GM10266 (cell line): Measurements from ENCODE around the gene TACC3.

Experiments used
- DNase-seq: peaks from one replicate; pipeline ENCODE4 v3.0.0; 2012; ENCODE audit errors: extremely low spot score
- TF ChIP-seq, protein P1 (sequence below): IDR thresholded peaks from 2 replicates; pipeline ENCODE4 v1.5.1; 2012; ENCODE audit warnings: mild to moderate bottlenecking, low read depth; ENCODE audit not compliant: control insufficient read depth, insufficient read depth; ENCODE audit errors: missing control alignments

Gene TACC3

DNA sequence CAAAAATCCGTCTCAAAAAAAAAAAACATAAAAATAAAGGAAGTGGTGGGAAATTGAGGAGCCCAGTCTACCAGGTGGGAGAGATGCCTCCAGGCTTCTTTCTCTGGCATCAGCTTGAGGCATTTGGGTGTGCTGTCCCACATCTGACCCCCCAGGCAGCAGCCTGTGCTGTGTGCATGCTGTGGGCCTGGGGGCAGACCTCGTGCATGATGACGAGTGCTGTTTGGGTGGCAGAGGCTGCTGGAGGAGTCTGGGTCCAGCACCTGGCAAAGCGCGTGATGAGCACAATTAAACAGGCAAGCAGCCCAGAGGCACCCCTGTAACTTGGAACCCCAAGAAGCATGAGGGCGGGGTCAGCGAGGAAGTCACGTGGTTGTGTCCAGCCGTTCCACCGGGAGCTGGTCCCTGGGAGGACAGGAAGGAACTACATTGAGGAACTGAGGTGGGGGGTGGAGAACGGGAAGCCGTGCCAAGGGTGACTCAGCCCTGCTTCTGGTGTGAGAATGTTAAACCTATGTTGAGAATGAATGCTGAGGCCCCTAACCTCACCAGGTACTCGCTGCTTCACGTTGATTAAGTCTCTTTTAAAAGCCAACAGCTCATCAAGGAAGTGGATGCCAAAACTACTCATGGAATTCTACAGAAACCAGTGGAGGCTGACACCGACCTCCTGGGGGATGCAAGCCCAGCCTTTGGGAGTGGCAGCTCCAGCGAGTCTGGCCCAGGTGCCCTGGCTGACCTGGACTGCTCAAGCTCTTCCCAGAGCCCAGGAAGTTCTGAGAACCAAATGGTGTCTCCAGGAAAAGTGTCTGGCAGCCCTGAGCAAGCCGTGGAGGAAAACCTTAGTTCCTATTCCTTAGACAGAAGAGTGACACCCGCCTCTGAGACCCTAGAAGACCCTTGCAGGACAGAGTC, 6.1 kb downstream of the TACC3 start:
- no peak for DNase-seq
- TF ChIP-seq, protein P1, sequence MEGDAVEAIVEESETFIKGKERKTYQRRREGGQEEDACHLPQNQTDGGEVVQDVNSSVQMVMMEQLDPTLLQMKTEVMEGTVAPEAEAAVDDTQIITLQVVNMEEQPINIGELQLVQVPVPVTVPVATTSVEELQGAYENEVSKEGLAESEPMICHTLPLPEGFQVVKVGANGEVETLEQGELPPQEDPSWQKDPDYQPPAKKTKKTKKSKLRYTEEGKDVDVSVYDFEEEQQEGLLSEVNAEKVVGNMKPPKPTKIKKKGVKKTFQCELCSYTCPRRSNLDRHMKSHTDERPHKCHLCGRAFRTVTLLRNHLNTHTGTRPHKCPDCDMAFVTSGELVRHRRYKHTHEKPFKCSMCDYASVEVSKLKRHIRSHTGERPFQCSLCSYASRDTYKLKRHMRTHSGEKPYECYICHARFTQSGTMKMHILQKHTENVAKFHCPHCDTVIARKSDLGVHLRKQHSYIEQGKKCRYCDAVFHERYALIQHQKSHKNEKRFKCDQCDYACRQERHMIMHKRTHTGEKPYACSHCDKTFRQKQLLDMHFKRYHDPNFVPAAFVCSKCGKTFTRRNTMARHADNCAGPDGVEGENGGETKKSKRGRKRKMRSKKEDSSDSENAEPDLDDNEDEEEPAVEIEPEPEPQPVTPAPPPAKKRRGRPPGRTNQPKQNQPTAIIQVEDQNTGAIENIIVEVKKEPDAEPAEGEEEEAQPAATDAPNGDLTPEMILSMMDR: no peak

DNA sequence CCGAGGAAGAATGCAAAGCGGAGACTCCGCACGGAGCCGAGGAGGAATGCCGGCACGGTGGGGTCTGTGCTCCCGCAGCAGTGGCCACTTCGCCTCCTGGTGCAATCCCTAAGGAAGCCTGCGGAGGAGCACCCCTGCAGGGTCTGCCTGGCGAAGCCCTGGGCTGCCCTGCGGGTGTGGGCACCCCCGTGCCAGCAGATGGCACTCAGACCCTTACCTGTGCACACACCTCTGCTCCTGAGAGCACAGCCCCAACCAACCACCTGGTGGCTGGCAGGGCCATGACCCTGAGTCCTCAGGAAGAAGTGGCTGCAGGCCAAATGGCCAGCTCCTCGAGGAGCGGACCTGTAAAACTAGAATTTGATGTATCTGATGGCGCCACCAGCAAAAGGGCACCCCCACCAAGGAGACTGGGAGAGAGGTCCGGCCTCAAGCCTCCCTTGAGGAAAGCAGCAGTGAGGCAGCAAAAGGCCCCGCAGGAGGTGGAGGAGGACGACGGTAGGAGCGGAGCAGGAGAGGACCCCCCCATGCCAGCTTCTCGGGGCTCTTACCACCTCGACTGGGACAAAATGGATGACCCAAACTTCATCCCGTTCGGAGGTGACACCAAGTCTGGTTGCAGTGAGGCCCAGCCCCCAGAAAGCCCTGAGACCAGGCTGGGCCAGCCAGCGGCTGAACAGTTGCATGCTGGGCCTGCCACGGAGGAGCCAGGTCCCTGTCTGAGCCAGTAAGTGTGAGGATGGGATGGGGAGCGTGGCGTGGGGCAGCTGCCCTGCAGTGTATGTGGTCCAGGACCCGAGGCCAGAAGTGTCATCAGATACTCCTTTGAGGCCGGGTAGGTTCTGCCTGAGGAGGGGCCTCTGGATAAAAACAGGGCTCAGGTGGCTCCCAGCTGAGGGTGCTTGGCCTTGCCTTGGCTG, 7.0 kb downstream of the TACC3 start:
- no peak for DNase-seq

DNA sequence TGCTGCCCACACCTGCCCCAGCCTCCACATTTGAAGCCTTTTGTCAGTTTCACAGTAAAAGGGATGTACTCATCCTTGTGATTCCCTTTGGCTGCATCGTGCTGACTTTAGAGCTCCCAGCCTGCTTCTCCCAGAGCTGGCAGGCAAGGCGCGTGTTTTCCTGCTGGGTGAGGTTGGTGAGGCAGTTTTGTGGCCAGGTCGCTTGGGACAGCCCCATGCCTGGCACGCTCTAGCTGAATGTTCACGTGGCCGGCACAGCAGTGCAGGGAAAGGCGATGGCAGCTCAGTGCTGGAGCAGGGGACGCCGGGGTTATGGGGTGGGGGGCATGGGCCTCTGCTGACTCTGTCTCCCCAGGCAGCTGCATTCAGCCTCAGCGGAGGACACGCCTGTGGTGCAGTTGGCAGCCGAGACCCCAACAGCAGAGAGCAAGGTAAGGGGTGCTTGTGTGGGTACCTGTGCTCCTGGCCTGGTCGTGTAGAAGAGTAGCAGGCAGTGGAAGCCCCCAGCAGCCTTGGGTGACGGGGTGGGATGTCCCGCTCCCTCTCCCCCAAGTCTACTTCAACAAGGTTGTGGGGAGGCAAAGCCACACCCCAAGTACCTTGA, 9.3 kb downstream of the TACC3 start:
- DNase-seq: no peak
- TF ChIP-seq, protein P1: no peak

More for the DNA sequence above, 7.0 kb downstream of the TACC3 start:
- TF ChIP-seq, protein P1: no peak

DNA sequence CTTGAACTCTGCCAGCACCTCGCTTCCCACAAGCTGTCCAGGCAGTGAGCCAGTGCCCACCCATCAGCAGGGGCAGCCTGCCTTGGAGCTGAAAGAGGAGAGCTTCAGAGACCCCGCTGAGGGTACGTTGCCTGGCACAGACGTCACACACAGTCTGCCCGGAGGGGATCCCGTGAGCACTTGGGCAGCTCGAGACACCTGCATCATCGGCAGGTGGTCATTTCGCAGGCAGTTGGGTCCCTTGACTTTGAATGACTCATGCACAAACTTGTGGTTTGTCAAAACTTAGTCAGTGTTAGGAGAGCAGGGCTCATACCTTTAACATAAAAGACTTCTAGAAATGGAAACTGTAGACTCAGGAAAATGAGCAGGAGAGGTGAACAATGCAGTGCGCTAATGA, 9.9 kb downstream of the TACC3 start:
- DNase-seq: no peak
- TF ChIP-seq, protein P1: no peak

DNA sequence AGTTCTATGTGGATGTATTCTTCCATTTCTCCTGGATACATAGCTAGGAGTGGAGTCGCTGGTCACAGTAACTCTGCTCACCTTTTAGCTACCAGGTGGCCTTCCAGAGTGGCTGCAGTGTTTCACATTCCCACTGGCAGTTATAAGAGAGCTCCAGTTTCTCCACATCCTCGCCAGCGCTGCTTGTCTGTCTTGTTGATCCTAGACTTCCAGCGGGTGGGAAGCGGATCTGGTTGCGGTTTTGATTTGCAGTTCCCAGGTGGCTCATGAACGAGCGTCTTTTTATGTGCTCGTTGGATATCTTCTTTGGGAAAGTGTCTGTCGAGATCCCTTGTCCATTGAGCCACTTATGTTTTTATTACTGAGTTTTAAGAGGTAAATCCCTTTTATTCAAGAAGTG, 11.6 kb downstream of the TACC3 start:
- TF ChIP-seq, protein P1: no peak
- no peak for DNase-seq

DNA sequence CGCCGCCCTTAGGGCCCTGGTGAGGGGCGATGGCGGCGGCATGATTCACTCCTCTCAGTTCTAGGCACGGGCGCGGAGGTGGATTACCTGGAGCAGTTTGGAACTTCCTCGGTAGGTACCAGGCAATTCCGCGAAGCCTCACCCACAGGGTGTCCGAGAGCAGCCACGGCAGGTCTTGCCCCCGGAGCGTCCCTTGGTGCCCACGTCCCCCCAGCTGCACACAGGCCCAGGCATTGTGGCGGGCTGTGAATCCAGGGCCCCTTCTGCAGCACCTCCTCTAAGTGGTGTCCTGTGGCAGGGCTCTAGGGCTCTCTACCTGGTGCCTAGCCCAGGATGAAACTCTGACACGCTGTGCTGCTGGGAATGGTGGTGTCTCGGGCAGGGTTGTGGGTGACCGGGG, 13.9 kb downstream of the TACC3 start:
- DNase-seq: no peak
- TF ChIP-seq, protein P1: no peak
